ENCODE measurements around the gene DAZAP1.

GRCh38 chr19:1409204-1410005, 2.0 kb downstream of the DAZAP1 start:
- TF ChIP-seq CTCF (conservative IDR thresholded peaks at IDR 0.05; ENCODE audit: low read length) (no peak), EZH2phosphoT487 (IDR thresholded peaks at IDR 0.05; ENCODE audit: borderline replicate concordance) (no peak)

Data from Loucy (cell line).